DMS114 treated with DMSO at 0.1 percent for 48 hours (cell line): ENCODE data around the gene AP3B2.

ENCODE experiments used
- DNase-seq: peaks from one replicate; lab custom pipeline; 2025; ENCODE audit not compliant: unreplicated experiment; lab: John Stamatoyannopoulos, UW

AP3B2 gene

GRCh38 chr15:82697735-82698407, 11.8 kb downstream of the AP3B2 start:
- no peak for DNase-seq

- no peak for DNase-seq
Measured at GRCh38 chr15:82692171-82692570, 17.5 kb downstream of the AP3B2 start.

GRCh38 chr15:82689147-82689546, 20.5 kb downstream of the AP3B2 start:
- DNase-seq = no peak

GRCh38 chr15:82688691-82689090, 21.0 kb downstream of the AP3B2 start:
- no peak for DNase-seq

GRCh38 chr15:82681371-82681770, 28.3 kb downstream of the AP3B2 start:
- DNase-seq = no peak

GRCh38 chr15:82680200-82681102, 29.2 kb downstream of the AP3B2 start:
- DNase-seq = peak; percentile 54

GRCh38 chr15:82679626-82680199, 30.0 kb downstream of the AP3B2 start:
- DNase-seq = no peak

- DNase-seq = no peak
Measured at GRCh38 chr15:82677720-82678323, 31.9 kb downstream of the AP3B2 start.

- DNase-seq = no peak
Measured at GRCh38 chr15:82674873-82675272, 34.8 kb downstream of the AP3B2 start.

GRCh38 chr15:82670699-82671098, 39.0 kb downstream of the AP3B2 start:
- no peak for DNase-seq

GRCh38 chr15:82666606-82667005, 43.1 kb downstream of the AP3B2 start:
- DNase-seq = no peak

- no peak for DNase-seq
Measured at GRCh38 chr15:82664021-82664420, 45.7 kb downstream of the AP3B2 start.

- DNase-seq = no peak
Measured at GRCh38 chr15:82663186-82663600, 46.5 kb downstream of the AP3B2 start.

- no peak for DNase-seq
Measured at GRCh38 chr15:82662641-82663040, 47.0 kb downstream of the AP3B2 start.

- no peak for DNase-seq
Measured at GRCh38 chr15:82660378-82660777, 49.3 kb downstream of the AP3B2 start.

- no peak for DNase-seq
Measured at GRCh38 chr15:82656641-82657266, 52.9 kb downstream of the AP3B2 start.

- no peak for DNase-seq
Measured at GRCh38 chr15:82655606-82656005, 54.1 kb downstream of the AP3B2 start.

GRCh38 chr15:82653483-82654168, 56.0 kb downstream of the AP3B2 start:
- DNase-seq = no peak

- no peak for DNase-seq
Measured at GRCh38 chr15:82651708-82652107, 58.0 kb downstream of the AP3B2 start.

- no peak for DNase-seq
Measured at GRCh38 chr15:82650046-82650670, 59.5 kb downstream of the AP3B2 start.
